AG09309 (cell line): Measurements from ENCODE around the gene SLC39A12.

Experiments used
- DNase-seq: peaks from one replicate; pipeline ENCODE4 v3.0.0-alpha.2; 2010; ENCODE audit warnings: low read depth
- H3K4me3 ChIP-seq: 2 replicates; pipeline ENCODE4 v1.5.1; 2011; ENCODE audit warnings: mild to moderate bottlenecking, low read depth, low read length, moderate library complexity; ENCODE audit not compliant: control insufficient read depth
- CTCF ChIP-seq: IDR thresholded peaks from 2 replicates; pipeline ENCODE4 v1.5.1; 2011; ENCODE audit warnings: mild to moderate bottlenecking, low read depth, low read length, inconsistent platforms; ENCODE audit not compliant: insufficient read depth, control insufficient read depth; ENCODE audit errors: missing control alignments

The SLC39A12 gene

GRCh38 chr10:18071591-18071990, 119.9 kb downstream of the SLC39A12 start:
- no peak for TF ChIP-seq CTCF

GRCh38 chr10:18073314-18073713, 121.6 kb downstream of the SLC39A12 start:
- DNase-seq, result no peak
- no peak for TF ChIP-seq CTCF
- no peak overlapping the region for H3K4me3 ChIP-seq

More at GRCh38 chr10:18071591-18071990, 119.9 kb downstream of the SLC39A12 start:
- no peak overlapping the region for H3K4me3 ChIP-seq
- no peak for DNase-seq

GRCh38 chr10:18075881-18076280, 124.2 kb downstream of the SLC39A12 start:
- no peak for TF ChIP-seq CTCF
- no peak overlapping the region for H3K4me3 ChIP-seq
- no peak for DNase-seq

- no peak for DNase-seq
- TF ChIP-seq CTCF, result no peak
- no peak overlapping the region for H3K4me3 ChIP-seq
Measured at GRCh38 chr10:18079665-18080295, 128.1 kb downstream of the SLC39A12 start.

GRCh38 chr10:18082381-18082780, 130.7 kb downstream of the SLC39A12 start:
- TF ChIP-seq CTCF, result no peak
- no peak for DNase-seq
- H3K4me3 ChIP-seq, result no peak overlapping the region

GRCh38 chr10:18085855-18086254, 134.1 kb downstream of the SLC39A12 start:
- no peak overlapping the region for H3K4me3 ChIP-seq
- TF ChIP-seq CTCF, result no peak
- DNase-seq, result no peak

GRCh38 chr10:18086746-18087145, 135.0 kb downstream of the SLC39A12 start:
- DNase-seq, result no peak
- no peak overlapping the region for H3K4me3 ChIP-seq
- no peak for TF ChIP-seq CTCF
